DMS79 (cell line): ENCODE data around the gene HLCS.
"Not testable (repeated sequence)": the region's sequence is repeated elsewhere in the genome, so short reads cannot be mapped to it uniquely, and the experiment has no call there.

ENCODE experiments used
- DNase-seq: peaks from one replicate; lab custom pipeline; 2025; lab: John Stamatoyannopoulos, UW

HLCS gene

DNA sequence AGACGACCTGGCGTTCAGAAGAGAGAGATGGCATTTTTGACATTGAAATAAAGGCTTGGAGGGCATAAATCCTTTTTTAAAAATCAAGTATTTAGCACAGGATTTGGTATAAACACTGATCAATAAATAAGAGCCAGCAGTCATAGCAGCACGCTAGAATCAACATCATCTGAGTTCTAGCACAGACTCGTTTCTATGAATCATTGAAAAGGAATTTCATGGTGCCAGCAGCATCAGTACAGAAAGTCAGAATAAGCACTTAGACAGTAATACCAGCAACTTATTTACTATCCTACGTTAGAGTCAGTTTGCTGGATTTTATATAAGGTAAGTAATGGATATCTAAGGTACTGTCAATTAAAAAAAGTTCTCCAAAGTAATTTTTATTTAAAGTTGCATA is 119.3 kb downstream of the HLCS start:
- DNase-seq: no peak

DNA sequence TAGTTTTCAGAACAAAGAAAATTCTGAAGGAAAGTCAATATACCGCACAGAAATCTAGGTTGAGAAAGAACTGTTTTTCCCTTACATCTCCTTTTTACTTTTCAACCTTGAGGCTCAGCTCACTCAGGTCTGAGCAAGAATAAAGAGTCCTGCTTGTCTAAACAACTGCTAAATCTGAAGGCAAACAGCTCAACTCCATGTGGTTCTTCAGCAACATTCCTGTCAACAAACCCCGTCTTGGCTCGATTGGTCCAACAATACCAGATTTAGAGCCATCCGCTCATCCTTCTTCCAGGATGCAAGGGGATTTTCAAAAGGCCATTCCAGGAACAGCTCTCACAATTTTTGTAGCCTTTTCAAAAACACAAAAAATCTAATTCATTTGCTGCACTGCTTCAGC is 119.8 kb downstream of the HLCS start:
- DNase-seq: no peak

DNA sequence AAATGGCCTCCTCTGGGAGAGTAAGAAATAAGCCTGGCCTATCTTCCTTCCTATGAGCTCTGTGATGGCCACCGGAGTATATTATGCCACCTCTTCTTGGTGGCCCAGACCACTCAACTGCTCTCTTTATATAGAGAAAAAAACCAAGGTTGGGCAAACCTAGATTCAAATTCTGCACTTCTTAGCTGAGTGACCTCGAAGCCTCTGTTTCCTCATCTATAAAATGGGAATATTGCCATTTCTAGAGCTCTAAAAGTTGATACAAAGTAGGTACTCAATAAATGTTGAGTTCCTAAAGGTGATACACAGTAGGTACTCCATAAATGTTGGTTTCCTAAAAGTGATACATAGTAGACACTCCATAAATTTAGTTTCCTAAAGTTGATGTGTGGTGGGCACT is 120.7 kb downstream of the HLCS start:
- no peak for DNase-seq

DNA sequence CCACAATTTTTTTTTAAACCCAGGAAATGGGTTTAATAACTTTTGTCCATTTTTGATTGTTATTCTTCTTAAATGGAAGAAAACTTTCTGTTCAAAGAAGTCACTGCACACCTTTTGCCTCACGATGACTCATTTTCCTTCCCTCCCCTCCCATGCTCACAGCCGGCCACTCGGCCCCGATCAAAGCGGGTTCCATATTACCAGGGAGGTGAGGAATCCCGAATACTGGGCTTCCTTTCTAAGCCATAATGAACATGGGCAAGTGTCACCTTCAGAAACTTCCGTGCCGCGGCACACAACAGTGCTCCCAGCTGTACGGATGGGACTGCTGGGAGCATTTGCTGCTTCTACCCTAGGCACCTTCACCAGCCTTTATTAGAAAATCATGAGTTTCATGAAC is 121.4 kb downstream of the HLCS start:
- no peak for DNase-seq

DNA sequence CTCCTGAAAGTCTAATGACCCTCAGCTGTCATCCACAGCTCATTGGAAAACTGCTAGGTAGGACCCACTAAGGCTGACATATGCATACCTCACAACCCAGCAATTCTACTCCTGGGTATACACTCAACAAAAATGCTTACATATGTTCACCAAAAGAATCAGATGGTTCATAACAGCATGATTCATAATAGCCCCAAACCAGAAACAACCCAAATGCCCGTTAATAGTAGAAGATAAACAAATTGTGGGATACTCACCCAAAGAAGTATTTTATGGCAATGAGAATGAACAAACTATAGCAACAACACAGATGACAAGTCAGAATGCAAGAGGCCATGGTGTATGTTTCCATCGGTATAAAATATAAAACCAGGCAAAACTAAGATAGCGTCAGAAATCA is 124.6 kb downstream of the HLCS start:
- no peak for DNase-seq

DNA sequence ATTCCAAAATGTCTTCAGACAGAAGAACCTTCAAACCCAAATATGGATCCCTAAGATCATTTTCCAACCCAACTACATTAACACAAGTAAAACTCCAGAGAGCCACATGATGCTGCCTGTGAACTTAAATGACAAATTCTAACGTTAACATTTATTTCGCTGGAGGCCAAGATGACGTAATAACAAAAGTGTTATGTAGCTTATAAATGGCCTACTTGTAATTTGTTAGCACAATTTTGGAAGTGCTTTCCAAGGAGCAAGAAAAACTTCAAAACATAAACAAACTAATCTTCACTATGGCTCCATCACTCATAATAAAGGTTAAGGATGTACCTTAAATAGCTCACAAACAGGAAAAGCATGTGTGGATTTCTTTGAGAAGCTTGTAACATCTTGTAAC is 126.7 kb downstream of the HLCS start:
- DNase-seq: no peak

DNA sequence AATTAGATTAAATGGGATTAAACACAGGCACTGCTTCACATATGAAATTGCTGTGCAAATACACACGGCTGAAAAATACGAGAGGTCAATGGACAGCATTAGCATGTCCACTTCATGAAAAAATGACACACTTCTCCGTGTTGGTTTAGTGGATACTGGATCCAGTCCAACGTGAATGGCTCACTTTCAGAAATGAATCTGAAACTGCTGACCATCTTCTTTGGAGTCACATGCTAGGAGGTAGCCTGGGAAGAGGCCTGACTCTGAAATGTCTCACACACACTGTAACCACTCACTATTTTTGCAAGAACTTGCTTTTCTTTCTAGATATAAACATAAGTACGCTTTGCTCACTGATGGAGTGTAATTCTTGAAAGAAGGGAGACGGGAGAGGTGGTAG is 127.3 kb downstream of the HLCS start:
- no peak for DNase-seq

DNA sequence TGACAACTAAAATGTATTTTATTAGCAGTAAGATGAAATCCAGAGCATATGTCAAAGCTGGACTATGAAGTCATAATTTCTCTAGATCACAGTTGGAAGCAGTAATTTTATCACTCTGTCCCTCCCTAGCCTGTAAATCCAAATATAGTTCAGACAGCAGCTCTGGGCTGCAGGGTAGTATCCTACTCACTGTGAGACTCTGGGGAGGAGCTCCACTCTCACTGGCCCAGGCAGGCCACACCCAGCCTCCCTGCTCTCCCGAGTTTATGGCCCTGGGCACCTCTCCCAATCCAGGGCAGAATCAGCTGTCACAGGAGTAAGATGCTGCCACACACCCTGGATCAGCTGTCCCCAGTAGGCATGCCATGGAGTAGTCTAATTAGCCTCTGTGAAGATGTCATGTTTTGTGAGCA is 131.1 kb downstream of the HLCS start:
- DNase-seq: no peak

DNA sequence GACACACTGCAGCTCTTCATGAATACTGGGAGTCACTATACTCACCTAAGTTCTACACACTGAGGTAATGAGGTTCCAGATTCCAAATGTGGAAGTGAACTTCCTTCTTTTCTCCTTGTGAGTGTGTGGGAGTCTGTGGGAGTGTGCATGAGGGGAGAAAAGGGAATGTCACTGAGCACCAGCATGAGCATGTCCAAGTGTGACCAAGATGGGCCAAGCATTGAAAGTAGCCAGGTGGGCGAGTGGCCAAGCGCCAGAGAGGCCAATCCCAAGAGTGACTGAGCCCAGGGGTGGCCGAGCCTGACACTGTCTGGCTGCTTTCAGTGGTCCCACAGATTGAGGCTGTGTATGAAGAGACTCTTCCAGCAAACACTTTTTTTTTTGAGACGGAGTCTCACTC is 132.3 kb downstream of the HLCS start:
- DNase-seq: no peak

DNA sequence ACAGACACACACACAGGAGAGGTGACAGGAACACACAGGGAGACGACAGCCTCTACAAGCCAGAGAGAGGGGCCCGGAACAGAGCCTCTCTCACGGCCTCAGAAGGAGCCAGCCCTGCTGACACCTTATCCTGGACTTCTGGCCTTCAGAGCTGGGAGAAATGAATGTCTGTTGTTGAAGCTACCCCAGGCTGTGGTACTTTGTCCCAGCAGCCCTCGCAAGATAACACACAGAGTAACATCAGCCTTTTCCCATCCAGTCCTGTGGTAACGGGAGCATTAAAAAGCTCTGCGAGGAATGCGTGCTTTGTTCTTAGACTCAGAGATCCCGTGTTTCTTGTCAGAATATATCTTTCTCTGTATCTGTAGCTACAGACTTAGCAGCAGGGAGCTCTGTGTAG is 136.4 kb downstream of the HLCS start:
- DNase-seq: no peak

DNA sequence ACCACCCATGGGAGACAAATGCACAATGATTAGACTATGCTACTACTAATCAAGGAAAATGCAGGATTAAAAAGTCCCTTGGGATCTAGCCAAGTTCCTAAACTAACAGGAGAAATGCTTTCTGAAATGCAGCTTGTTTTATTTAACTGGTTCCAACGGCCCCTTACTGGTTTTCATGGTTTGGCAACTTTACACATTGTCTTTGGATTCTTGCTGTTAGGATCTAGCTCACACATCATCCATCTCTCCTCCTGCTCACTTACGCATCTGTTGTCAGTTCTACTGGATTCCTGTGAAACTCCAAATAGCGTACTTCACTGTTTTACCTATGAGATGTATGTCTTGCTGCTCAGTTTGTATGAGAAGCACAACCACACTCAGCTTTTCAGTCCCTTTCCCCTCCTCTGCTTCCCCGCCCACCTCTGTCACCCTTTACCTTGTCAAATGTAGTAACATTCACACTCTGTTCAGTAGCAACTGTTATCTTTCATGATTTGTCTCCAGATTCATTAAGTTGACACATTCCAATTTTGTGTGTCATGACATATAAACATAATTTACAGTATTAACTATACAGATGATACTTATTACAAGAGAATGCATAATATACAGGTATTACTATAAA is 137.5 kb downstream of the HLCS start:
- DNase-seq: no peak

DNA sequence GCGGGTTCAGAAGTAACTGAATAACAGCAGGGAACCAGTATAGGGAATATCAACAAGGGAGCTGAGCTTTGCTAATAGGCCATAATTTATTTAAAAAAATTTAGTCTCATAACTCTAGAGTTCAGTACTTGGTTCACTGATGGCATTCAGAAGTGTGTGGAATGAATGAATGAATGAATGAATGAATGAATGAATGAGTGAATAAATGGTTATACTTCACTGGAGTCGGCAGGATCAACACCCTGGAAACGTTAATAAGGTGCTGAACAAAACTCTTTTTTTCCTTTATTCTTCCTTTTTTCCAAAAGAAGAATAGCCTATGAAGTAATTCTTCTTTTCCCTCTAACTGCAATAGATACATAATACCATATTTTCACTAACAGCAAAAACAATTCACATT is 138.3 kb downstream of the HLCS start:
- no peak for DNase-seq

DNA sequence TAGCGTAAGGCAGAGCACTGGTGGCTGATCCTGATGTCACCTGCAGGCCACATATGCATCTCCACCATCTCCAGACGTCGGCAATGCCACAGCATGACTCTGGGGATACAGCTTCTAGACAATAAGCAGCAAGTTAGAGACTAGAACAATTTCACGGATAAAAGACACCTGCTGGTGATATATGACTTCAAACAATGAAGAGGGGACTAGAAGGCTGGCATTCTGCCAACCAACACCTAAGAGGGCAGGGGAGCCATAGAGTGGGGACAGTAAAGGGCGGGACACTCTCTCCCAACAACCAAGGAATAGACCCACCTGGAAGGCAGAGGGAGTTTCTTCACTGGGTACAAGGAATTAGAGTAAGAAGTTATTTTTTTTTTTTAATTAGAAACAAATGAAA is 140.8 kb downstream of the HLCS start:
- no peak for DNase-seq

DNA sequence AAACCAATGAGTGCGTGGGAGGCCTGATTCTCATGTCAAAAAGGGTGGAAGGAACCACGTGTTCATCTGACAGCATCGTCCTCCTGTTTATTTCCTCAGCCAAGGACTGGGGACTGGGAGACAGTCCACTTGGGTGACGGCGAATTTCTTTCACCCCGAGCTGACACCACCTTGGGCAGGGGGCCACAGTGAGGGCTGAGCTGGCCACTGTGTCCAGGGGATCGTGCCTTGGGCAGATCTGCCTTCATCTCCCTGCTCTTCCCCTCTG is 145.5 kb downstream of the HLCS start:
- DNase-seq: no peak

DNA sequence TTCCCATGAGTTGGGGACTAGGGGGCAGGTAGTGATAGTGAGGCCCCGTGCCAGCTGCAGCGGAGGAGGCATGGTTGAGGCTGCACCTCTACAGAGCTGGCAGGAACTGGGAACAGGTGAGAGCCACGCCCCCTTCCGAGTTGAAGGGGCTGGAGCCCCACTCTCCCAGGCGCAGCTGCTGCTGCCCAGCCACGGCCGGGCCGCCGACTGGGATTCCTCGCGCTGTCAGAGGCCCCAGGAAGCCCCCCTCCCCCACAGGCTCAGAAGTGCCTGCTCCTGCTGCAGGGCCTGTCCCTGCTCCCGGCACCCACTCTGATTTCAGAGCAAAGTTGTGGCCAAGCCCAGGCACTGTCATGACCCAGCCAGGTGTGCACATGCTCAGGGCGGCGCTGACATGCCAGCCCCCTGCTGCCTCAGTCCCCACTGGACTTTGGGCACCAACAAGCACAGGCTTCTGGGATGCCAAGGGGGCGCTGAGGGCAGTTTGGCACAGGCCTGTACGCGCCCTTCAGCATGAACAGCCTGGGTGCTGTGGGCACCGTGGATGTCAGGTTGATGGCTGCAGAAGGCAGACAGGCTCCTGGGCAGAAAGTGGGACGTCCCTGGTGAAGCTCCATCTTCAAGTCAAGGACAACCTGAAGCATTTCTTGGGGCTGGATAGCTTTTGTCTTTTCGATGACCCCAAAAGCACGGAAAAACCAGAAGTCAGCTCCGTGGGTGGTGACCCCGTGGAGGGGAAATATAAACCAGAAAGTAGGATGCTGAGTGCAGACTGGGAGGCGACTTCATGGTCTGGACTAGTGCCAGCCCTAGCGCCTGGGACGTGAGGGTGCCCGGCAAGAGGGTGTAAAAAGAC is 146.1 kb downstream of the HLCS start:
- no peak for DNase-seq

DNA sequence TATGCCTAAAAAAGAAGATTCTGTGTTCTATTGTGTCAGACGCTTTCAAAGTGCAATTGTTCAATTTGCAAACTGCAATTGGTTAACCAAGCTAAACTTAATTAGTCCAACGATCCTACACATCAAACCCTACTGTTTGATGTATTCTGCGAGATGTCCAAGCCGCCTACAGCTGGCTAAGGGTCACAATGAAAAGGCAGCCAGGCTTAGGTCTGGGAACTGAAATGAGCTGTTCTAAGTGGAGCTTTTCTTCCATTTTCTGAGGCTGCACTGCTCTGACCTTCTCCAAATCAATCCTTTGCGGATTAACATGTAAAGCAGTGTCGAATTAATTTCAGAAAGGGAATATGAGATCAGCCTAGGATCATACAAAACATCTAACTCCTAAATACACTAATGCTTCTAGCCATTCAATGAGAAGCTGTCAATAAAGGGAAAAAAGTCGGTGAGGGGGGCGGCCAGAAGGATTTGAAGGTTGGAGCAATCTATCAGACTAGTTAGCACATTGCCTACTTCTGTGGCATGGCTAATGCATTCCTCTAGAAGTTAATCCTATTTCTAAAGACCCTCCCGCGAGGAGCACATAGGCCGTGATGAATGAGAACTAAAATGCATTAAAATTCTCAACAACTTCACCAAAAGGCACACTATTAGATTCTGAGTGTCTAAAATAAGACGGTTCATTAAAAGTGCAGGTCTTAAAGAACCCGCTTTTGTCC is 148.6 kb downstream of the HLCS start:
- no peak for DNase-seq

DNA sequence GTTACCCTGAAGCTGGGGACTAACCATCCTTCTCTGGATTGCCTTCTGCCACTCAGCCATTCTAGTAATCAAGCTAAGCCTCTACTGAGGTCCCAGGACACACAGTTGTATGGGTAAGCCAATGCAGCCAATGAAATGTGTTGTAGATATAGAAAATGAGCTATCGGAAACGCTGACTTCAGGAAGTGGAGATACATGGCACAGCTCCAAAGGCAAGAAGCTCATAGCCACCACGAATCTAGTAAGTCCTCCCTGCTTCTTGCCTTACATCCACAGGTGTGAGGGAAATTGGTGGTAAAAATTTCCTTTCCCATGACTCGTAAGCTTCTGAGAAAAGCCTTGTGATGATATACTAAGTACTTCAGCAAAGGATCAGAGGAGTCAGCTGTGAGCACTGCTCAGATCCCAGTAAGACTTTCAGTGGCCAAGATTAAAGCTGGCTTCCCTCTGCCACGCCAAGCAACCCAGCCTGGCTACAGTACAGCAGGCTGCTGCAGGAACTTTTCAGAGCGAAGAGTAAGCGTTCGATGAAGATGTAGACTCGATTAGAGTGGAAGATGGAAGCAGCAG is 149.8 kb downstream of the HLCS start:
- DNase-seq: no peak

DNA sequence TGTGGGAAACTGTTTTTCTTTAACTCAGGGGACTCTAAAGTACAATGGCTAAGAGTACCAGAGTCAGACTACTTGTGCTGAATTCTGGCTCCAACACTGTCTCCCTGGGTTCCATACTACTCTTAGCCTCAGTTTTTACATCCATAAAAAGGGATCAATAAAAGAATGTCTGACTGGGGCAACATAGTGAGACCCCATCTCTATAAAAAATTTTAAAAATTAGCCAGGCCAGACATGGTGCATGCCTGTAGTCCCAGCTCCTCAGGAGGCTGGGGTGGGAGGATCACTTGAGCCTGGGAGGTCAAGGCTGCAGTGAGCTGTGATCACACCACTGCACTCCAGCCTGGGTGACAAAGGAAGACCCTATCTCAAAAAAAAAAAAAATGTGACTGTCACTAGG is 150.4 kb downstream of the HLCS start:
- DNase-seq: not testable (repeated sequence)

DNA sequence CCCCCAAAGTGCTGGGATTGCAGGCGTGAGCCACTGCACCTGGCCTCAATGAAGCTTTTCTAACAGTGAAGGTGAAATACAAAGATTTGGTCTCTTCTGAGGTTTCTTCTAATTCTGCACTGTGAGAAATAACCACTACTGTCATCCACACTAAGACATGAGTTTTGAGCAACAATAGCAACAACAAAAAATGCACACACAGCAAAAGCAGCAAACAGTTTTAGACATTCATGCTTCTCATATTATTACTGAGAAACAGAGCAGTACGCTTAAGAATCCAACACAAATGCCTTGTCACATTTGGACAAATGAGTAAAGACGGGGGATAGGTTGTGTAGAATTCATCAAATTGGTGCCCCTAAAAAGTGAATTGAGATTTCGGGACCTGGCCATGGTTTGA is 151.2 kb downstream of the HLCS start:
- DNase-seq: no peak

DNA sequence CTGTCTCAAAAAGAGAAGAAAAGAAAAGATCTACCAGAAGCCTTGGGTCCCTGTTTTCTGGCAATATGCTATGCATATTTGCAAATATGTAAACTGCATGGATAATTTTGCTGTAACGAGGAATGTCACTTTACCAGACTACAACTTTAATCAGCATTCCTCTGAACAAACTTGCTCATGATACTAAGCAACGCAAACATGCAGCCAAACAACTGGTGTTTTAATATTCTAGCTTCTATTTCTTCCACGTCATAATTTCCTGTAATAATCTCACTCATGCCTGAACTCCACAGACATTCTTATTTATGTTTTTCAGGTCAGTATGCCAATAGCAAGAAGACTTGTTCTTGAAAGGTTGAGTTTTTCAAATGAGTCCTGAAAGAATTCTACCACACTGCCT is 153.4 kb downstream of the HLCS start:
- DNase-seq: no peak

DNA sequence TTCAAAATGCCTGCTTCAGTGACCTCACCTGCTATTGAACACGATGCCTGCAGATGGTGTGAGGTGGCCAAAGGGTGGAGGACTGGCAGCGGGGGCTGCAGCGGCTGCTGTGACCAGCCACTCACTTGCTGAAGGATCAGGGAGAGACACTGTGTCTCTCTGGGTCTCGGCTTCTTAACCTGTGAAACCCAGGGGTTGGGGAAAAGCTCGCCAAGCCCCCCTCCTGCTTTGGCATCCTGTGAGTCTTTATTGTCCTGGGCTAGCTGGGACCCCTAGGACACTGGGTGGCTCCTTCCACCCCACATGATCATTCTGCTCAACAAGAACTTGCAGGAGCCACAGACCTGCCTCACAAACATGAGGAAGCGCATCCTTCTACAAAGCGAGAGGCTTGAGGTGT is 154.7 kb downstream of the HLCS start:
- DNase-seq: no peak

DNA sequence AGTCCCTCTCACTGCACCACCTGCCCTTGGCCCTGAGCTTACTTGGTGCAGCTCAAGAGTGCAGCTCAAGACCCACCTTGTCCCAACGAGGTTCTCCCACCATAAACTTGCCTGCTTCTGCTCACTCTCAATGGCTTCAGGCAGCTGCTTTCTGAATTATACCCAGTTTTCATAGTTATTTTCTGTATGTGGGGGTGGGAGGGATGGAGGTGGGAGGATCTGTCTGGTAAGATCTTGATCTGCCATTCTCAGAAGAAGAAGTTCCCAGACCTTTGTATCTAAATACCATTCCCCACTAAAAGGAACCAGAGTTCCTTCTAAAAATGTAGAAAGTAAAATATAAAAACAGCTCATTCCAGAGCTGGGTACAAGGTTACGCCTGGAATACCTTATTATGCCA is 156.0 kb downstream of the HLCS start:
- no peak for DNase-seq

DNA sequence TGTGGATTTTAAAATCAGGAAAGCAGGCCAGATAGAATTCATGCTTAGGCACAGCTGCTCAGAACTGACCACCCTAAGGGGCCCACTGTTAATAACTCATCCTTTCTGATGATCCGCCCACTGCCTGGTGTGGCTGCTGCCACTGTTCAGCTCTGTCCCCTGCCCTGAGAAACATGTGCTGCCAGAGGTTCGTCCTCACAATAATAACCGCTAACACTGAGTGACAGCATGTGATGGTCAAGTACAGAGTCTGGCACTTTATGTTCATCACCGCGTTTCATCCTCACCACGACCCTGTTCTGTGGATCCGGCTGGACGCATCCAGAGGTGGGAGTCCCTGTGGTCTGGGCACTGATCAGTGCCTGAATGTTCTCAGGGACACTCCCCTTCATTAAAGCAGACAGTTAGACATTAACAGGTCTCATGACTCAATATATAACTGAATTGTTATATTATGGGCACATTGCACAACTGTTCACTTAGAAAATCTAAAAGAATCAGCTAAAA is 159.0 kb downstream of the HLCS start:
- DNase-seq: no peak
